Testis (tissue), 5 donors: Measurements from ENCODE around the gene NLRP4. TPM values are rescaled to one million over a fixed set of nuclear protein-coding genes. Genes with fewer than 3 reads are reported as not detected.

Source experiments
- DNase-seq: peaks from one replicate; pipeline ENCODE4 v3.0.0-alpha.2; 2019
- H3K27ac ChIP-seq, 2 donors: fragments of 200-600 bp; sonication (generic); one replicate each; pipeline ENCODE4 v1.5.1; 2019
- H3K27me3 ChIP-seq: fragments of 200-600 bp; sonication (generic); one replicate; pipeline ENCODE4 v1.5.1; 2019
- H3K36me3 ChIP-seq: fragments of 200-600 bp; sonication (generic); one replicate; pipeline ENCODE4 v1.5.1; 2017; ENCODE audit warnings: low read depth; ENCODE audit errors: missing control alignments
- H3K4me1 ChIP-seq: fragments of 200-600 bp; sonication (generic); one replicate; pipeline ENCODE4 v1.5.1; 2019
- H3K4me3 ChIP-seq, 2 donors: fragments of 200-600 bp; sonication (generic); one replicate each; pipeline ENCODE4 v1.5.1; 2017 to 2019
- H3K9me3 ChIP-seq: fragments of 200-600 bp; sonication (generic); one replicate; pipeline ENCODE4 v1.5.1; 2017
- POLR2A ChIP-seq: fragments of 450-650 bp; IDR thresholded peaks from one replicate; pipeline ENCODE4 v1.6.1; 2017; ENCODE audit warnings: antibody characterized with exemption, mild to moderate bottlenecking, moderate library complexity
- WGBS, 2 donors: methylation state at CpG; one replicate each; pipeline ENCODE4 v1.1.5; 2018; 5-methylcytosine and 5-hydroxymethylcytosine counted together
- intact Hi-C: fragments of 100-400 bp; cut with DNase I; formaldehyde crosslinking; loops from one replicate; pipeline ENCODE4 v1.15.1; 2023; ENCODE audit warnings: low total_unique reads
- long read RNA-seq, 2 donors: transcript quantifications; one replicate each; lab custom pipeline, GENCODE V29; 2026
- polyA plus RNA-seq: library from polyadenylated mRNA; stranded (reverse); fragments of 350-450 nt; fragmentation: Illumina TruSeq; extraction: RNeasy Lipid Tissue Mini Kit (QIAGEN cat#74804); gene quantifications from one replicate; pipeline ENCODE4 v1.2.3, GENCODE V29; 2014; ENCODE audit warnings: low read depth, low replicate concordance; ENCODE audit not compliant: insufficient read depth
- total RNA-seq, 2 donors: library from RNA; depleted of rRNA; stranded (reverse); fragments of >200 nt; gene quantifications; one replicate each; pipeline ENCODE4 v1.2.3, GENCODE V29; 2016
- TF ChIP-seq, protein P1 (sequence below), 3 experiments: fragments of 450-650 bp in 2 of 3; fragments of 200-600 bp in 1 of 3; sonication (generic) in 1 of 3; IDR thresholded peaks; one replicate each; pipeline ENCODE4 v1.5.1; 2016 to 2019; ENCODE audit warnings: antibody characterized with exemption in 3 of 3, mild to moderate bottlenecking in 2 of 3, moderate library complexity in 1 of 3

NLRP4 gene, protein sequence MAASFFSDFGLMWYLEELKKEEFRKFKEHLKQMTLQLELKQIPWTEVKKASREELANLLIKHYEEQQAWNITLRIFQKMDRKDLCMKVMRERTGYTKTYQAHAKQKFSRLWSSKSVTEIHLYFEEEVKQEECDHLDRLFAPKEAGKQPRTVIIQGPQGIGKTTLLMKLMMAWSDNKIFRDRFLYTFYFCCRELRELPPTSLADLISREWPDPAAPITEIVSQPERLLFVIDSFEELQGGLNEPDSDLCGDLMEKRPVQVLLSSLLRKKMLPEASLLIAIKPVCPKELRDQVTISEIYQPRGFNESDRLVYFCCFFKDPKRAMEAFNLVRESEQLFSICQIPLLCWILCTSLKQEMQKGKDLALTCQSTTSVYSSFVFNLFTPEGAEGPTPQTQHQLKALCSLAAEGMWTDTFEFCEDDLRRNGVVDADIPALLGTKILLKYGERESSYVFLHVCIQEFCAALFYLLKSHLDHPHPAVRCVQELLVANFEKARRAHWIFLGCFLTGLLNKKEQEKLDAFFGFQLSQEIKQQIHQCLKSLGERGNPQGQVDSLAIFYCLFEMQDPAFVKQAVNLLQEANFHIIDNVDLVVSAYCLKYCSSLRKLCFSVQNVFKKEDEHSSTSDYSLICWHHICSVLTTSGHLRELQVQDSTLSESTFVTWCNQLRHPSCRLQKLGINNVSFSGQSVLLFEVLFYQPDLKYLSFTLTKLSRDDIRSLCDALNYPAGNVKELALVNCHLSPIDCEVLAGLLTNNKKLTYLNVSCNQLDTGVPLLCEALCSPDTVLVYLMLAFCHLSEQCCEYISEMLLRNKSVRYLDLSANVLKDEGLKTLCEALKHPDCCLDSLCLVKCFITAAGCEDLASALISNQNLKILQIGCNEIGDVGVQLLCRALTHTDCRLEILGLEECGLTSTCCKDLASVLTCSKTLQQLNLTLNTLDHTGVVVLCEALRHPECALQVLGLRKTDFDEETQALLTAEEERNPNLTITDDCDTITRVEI
- 10 to 100 TPM; 15.4 to 17.2 TPM for total RNA-seq
- 18.2 TPM for polyA plus RNA-seq
- long read RNA-seq, donor 1, partial matches to known transcripts = 0 of 1 reads
- long read RNA-seq, donor 1, other reads (novel, unspliced or antisense) = 0 of 1 reads
- long read RNA-seq, donor 2 = 0 reads

DNA sequence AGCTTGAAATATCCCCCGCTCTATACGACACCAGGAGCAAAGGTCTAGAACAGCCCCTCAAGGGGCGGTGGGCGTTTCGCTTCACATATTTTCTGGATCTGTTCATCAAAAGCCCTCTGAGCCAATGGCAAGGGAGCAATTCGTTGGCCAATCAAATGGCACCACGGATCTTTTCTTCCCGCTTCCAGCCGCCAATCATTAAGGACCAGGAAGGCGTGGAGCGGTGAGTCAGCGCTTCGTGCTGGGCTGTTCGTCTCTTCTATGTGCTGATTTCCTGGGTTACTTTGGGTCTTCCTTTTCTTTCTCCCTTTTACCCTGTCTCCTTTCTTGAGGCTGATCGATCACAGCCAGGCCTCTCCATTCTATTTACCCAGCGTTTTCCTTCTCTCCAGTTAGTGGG, at the start of gene NLRP4:
TSS of gene NLRP4 (plus strand) at position 201 of the 400 bp plus-strand sequence. CDS start 15,541 bp downstream, outside the sequence.
- intact Hi-C loops = no loop called here
- Histone ChIP-seq H3K4me3 (peak within 1 kb of the TSS; percentile 0 to 40), H3K9me3 (no peaks in the 10 kb centered on the region), H3K4me1 (no peaks in the 10 kb centered on the region), H3K27ac (no peak within 1 kb of the TSS), H3K36me3 (no peaks in the 10 kb centered on the region), H3K27me3 (no peaks in the 10 kb centered on the region)
- WGBS, 2 donors = 65 to 77% methylated on average over 16 of the region's 16 CpGs
- TF ChIP-seq POLR2A = no peak
- TF ChIP-seq, protein P1, sequence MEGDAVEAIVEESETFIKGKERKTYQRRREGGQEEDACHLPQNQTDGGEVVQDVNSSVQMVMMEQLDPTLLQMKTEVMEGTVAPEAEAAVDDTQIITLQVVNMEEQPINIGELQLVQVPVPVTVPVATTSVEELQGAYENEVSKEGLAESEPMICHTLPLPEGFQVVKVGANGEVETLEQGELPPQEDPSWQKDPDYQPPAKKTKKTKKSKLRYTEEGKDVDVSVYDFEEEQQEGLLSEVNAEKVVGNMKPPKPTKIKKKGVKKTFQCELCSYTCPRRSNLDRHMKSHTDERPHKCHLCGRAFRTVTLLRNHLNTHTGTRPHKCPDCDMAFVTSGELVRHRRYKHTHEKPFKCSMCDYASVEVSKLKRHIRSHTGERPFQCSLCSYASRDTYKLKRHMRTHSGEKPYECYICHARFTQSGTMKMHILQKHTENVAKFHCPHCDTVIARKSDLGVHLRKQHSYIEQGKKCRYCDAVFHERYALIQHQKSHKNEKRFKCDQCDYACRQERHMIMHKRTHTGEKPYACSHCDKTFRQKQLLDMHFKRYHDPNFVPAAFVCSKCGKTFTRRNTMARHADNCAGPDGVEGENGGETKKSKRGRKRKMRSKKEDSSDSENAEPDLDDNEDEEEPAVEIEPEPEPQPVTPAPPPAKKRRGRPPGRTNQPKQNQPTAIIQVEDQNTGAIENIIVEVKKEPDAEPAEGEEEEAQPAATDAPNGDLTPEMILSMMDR (IDR thresholded peaks at IDR 0.05) = no peak
- DNase-seq = peak; percentile 71

DNA sequence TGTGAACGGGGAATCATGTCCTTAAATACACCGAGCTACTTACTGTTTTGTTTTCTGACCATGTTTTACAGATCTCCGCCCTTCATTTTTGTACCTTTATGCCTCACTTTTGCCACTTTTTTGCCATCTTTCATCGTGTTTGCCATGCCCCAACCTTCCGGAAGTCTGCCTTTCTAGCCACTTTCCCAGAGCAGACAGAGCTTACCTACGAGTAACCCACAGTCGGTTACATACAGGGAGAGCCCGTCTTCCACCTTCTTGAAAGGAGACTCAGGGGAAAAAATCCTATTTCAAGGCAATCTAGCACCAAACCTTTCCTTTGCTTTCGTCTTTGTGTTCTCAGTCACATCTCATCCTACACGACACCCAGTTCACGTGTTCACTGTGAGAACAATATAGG, 41.3 kb upstream of the NLRP4 start:
- Histone ChIP-seq H3K9me3 (no peaks in the 10 kb centered on the region), H3K27ac (no peak overlapping the region), H3K27me3 (no peaks in the 10 kb centered on the region), H3K4me3 (no peak overlapping the region), H3K4me1 (no peaks in the 10 kb centered on the region), H3K36me3 (no peaks in the 10 kb centered on the region)
- 93 to 94% methylated on average over 11 of the region's 11 CpGs for WGBS, 2 donors
- no peak for TF ChIP-seq POLR2A
- TF ChIP-seq, protein P1 (IDR thresholded peaks at IDR 0.05) = no peak
- intact Hi-C loops = no loop called here
- no peak for DNase-seq

DNA sequence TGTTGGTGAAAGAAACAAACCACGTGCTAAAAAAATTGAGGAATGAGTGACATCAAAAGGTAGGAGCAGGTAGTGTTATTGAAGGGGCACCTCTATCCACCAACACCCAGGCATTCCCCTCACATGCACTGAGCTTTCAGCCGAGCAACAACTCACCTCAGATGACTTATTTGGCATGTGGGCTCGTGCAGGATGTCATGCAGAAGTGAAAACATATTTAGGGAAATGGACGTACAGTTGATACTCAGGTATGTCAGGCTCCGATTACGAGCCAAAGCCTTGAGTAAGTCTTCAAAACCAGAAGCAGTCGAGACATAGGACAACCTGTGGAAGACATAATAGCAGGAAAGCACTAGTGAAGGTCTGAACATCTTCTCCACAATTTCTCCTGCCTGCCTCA, 34.9 kb upstream of the NLRP4 start:
- Histone ChIP-seq H3K9me3 (no peaks in the 10 kb centered on the region), H3K4me1 (no peaks in the 10 kb centered on the region), H3K27me3 (no peaks in the 10 kb centered on the region), H3K27ac (no peak overlapping the region), H3K36me3 (no peaks in the 10 kb centered on the region), H3K4me3 (no peak overlapping the region)
- no peak for DNase-seq
- TF ChIP-seq POLR2A = no peak
- TF ChIP-seq, protein P1 (IDR thresholded peaks at IDR 0.05) = no peak
- WGBS, 2 donors = 66 to 87% methylated on average over 7 of the region's 7 CpGs
- intact Hi-C loops = no loop called here

DNA sequence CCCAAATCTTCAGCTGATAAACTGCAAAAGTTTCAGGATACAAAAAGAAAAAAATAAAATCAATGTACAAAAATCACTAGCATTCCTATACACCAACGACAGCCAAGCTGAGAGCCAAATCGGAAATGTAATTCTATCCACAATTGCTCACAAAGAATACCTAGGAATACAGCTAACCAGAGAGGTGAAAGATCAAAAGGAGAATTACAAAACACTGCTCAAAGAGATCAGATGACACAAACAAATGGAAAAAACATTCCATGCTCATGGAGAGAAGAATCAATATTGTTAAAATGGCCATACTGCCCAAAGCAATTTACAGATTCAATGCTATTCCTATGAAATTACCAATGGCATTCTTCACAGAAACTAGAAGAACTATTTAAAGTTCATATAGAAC, 34.1 kb upstream of the NLRP4 start:
- WGBS, 2 donors = 86 to 87% methylated on average over 2 of the region's 2 CpGs
- Histone ChIP-seq H3K27ac (no peak overlapping the region), H3K9me3 (no peaks in the 10 kb centered on the region), H3K36me3 (no peaks in the 10 kb centered on the region), H3K27me3 (no peaks in the 10 kb centered on the region), H3K4me1 (no peaks in the 10 kb centered on the region), H3K4me3 (no peak overlapping the region)
- DNase-seq = no peak
- TF ChIP-seq POLR2A = no peak
- TF ChIP-seq, protein P1 (IDR thresholded peaks at IDR 0.05) = no peak
- intact Hi-C loops = no loop called here
